Suppressor macrophage (primary cell): Measurements from ENCODE around the gene OR4D6.
"Not testable (repeated sequence)": the region's sequence is repeated elsewhere in the genome, so short reads cannot be mapped to it uniquely, and the experiment has no call there.

Experiments used
- DNase-seq, 4 experiments: peaks; one replicate each; pipeline ENCODE4 v3.0.0-alpha.2; 2020 to 2022
- total RNA-seq, 17 experiments: gene quantifications; one replicate each; lab custom pipeline; 2026; ENCODE audit warnings: mixed read lengths in 6 of 17, inconsistent platforms in 3 of 17; lab: John Stamatoyannopoulos, UW

Gene OR4D6
- 0 to 0.33 (median 0) reads per million in 17 experiments for total RNA-seq

DNA sequence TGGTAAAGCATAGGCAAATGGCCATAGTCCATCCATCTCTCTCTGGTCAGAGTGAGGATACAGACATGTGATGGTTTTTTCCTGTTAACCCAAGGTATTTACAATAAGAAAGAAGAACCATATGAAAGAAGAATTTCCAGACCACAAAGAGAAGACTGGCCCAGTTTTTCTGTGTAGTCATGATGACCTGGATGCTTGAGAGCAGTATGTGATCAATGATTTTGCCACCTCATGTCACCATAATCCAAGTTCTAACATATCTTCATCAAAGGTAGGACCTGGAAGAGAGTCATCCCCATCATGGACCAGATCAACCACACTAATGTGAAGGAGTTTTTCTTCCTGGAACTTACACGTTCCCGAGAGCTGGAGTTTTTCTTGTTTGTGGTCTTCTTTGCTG is at the start of gene OR4D6:
TSS of gene OR4D6 (plus strand) at position 301 of the 400 bp plus-strand sequence. CDS start at position 301, 0 bp downstream.
- DNase-seq = no peak

DNA sequence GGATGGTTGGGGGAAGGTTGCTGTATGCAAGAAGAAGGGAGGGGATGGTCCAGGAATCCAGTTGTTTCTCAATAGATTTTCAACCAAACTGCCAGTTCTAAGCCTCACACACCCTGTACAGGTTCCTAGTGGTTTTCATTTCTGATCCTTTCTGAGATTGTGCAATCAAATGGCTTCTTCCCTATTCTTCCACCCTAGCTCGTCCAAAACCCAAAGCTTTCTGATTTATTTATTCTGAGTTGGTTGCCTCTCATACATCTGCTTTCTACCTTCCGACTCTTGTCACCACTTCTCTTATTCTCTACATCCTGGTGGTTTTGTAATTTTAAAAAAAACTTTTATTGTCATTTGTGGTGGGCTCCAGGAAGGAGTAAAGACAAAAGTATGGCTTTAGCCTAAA is 43.1 kb upstream of the OR4D6 start:
- DNase-seq = peak; percentile 9 to 63 (median 36)

DNA sequence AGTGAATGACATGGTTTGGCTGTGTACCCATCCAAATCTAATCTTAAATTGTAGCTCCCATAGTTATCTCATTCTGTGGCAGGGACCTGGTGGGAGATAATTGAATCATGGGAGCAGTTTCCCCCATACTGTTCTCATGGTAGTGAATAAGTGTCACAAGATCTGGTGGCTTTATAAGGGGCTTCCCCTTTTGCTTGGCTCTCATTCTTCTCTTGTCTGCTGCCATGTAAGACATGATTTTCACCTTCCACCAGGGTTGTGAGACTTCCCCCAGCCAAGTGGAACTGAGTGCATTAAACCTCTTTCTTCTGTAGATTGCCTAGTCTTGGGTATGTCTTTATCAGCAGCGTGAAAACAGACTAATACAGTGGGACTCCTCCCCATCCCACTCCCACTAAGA is 41.6 kb upstream of the OR4D6 start:
- peak; percentile 15 to 58 (median 38) for DNase-seq

DNA sequence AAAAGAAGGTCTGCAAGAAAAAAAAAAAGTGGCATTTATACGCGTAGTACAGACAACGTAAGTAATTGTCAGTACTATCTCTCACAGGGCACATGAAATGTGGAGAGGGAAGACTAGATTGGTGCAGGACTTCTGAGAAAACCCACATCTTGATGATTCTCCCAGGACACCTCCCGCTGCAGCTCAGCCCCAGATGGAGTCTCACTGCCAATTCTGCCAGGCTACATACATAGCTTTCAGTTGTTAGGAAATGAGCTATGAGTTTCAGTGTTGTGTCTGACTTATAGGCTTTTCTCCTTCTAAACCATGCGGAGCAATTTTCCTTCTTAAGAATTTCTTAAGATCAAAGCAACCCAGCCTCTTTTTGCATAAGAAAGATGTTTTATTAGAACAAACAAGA is 40.1 kb upstream of the OR4D6 start:
- no peak for DNase-seq

DNA sequence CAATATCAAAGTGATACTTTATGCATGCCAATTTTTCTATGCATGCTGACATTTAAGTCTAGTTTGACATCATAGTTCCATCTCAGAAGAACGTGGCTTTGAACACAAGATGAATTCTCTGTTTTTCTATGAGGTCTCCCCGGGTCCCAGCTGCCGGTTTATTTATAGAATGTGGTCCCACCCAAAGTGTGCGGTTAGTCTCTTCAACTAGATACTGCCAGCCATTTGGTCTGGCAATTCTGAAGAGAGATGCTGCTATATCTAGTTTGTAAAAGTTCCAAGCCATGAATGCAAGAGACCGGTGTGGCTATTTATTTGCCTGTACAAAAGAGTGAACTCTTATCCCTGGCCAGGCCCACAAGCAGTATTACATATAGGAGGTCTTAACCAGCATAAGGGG is 39.7 kb upstream of the OR4D6 start:
- no peak for DNase-seq

DNA sequence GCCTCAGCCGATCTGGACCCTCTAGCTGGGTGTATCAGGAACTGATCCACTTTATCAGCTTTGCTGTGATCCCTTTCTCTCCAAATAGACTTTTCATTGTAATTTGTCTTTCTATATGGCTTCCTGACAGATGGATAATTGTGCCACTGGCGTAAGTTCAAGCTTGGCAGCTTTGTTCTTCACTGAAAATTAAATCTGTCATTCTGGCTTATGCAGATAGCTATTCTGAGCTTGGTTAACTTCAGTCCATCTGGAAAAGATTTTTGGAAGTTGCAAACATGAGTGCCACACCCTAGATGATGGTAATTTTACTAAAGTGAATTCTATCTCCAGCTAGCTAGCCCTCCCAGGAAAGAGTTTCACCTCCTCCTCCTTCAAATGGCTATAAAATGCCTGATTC is 38.6 kb upstream of the OR4D6 start:
- no peak for DNase-seq

DNA sequence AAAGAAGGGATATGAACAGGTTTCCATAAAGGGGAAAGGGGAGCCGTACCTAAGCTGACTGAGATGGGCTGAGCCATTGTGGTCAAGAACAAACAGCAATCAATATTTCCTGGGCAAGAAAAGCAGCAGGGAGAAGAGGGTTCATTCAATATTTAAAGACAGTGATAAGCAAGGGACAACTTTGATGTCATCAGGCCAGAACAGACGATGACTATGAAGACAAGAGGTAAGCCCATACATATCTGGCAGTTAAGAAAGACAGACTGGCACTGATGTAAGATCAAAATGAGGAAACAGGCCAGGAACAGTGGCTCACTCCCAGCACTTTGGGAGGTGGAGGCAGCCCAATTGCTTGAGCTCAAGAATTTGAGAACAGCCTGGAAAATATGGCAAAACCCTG is 32.9 kb upstream of the OR4D6 start:
- peak in 2 of 4 experiments; percentile 17 to 26 for DNase-seq

DNA sequence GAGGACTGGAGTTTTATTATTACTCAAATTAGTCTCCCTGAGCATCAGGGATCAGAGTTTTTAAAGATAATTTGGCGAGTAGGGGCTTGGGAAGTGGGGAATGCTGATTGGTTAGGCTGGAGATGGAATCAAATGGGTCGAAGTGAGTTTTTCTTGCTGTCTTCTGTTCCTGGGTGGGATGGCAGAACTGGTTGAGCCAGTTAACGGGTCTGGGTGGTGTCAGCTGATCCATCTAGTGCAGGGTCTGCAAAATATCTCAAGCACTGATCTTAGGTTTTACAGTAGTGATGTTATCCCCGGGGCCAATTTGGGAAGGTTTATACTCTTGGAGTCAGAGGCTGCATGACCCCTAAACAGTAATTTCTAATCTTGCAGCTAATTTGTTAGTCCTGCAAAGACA is 31.6 kb upstream of the OR4D6 start:
- no peak for DNase-seq

DNA sequence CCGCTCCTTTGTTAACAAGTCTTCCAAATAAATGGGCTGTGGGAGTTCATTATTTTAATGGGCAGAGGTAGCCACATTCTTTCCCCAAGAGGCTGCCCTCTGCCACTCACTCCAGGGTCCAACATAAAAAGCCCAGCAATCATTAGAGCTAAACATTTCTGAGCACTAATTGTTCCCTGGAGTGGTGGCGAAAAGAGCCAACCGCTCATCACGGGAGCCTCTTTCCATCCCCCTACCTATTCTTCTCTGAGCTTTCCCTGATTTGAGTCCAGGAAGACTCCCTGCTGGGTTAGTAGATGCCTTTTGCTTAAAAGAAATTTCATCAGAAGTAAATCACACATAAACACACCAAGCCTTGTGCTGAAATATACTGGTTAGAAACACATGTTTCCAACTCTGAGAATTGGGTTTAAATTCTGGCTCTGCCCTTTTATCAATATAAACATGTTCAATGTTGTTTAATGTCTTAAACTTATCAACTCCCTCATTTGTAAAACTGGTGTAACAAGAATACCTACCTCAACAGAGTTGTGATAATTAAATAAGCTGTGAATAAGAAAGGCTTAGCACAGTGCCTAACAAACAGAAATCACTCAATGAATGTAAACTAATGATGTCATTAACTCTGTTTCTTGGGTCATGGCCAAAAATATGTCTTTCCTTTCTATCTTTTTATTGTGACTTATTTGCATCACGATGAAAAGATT is 30.2 kb upstream of the OR4D6 start, which contains the start of gene OR5A2:
TSS of gene OR5A2 (minus strand) at position 53 of the 707 bp plus-strand sequence. CDS start 3,460 bp downstream, outside the sequence.
- DNase-seq = no peak

DNA sequence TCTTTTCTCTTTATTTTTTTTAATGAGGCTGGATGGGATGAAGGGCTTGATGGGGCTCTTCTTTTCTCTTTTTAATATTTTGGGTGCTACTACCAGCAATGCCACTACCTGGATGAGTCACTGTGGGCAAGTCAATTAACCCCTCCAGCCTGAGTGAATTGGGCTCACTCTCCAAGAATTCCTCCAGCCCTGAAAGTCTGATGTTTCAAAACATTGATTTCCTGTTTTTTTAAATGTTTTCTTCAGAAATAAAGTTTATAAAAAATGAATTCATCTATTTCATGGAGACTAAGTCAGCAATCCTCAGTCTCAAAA is 29.7 kb upstream of the OR4D6 start:
- no peak for DNase-seq

DNA sequence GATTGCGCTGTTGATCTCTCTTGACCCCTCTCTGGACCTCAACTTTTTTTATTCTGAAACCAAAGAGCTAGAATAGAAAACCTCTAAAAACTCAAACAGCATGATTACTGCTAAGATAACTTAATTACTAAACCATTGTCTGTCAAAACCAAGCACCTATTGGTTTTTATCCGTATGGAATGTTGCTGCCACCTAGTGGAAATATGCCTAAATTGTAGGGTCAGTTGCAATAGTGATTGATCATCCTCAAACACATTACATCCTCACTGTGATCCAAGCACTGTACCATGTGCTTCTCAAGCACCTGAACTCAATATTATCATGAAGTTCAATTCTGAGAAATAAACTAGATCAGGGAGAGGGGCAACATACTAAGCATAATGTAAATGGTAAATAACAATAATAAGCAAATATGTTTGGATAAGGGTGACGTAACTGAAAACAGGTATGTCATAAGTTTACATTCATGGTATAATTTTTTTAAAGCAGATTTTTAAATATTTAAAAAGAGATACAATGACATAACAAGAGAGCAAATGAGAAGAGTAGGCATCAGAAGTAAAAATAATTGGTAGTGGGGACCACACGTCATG is 26.7 kb upstream of the OR4D6 start:
- DNase-seq = peak; percentile 73 to 90 (median 86)

DNA sequence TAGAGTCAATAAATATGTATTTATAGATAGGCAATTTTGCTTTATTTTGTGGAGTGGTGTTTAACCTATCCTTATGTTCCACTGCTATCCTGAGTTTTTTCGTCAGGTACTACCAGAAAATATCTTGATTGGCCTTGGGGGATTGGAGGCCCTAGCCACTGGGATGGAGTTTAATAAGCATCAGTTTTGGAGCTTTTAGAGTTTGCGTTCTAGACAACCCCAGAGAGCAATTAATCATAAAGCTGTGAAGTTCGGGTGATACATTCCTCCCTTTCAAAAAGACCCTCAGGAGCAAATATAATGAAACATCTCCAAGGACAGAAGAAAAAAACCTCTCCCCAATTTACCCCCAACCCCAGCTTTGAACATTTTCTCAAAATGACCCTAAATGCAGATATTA is 20.6 kb upstream of the OR4D6 start, which contains the start of gene OR5A1:
TSS of gene OR5A1 (plus strand) at position 301 of the 400 bp plus-strand sequence. CDS start 6,700 bp downstream, outside the sequence.
- no peak for DNase-seq

DNA sequence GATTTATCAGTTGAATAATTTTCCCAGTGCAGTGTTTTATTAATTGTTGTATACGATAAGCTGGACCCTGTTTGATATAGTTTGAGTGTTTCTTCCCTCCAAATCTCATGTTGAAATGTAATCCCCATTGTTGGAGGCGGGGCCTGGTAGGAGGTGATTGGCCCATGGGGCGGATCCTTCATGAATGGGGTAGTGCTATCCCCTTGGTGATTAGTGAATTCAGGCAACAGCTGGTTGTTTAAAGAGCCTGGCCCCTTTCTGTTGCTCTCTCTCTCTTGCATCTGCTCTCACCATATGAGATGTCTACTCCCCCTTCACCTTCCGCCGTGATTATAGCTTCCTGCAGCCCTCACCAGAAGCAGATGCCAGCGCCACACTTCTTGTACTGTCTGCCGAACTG is 19.0 kb upstream of the OR4D6 start:
- DNase-seq = no peak

DNA sequence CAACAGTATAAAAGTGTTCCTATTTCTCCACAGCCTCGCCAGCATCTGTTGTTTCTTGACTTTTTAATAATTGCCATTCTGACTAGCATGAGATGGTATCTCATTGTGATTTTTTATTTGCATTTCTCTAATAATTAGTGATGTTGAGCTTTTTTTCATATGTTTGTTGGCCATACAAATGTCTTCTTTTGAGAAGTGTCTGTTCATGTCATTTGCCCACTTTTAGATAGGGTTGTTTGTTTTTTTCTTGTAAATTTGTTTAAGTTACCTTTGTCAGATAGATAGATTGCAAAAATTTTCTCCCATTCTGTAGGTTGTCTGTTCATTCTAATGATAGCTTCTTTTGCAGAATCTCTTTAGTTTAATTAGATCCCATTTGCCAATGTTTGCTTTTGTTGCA is 11.1 kb upstream of the OR4D6 start:
- not testable (repeated sequence) for DNase-seq

DNA sequence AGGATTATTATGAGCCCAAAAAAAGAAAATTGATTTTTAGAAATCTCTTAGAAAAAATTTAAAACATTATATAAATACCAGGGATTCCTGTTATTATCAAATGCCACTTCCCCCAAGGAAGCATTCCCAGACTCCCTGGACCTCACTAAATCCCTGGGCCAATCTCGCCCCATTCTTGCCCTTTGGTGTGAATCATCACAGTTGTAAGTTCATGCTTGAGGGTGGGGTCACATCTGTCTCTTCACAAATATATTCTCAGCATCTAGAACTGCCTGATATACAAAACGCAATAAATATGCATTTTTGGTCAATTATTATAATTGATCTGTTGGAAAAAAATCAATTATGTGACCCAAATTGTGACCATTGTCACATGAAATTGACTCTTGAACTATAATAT is 8.3 kb upstream of the OR4D6 start:
- DNase-seq = no peak

DNA sequence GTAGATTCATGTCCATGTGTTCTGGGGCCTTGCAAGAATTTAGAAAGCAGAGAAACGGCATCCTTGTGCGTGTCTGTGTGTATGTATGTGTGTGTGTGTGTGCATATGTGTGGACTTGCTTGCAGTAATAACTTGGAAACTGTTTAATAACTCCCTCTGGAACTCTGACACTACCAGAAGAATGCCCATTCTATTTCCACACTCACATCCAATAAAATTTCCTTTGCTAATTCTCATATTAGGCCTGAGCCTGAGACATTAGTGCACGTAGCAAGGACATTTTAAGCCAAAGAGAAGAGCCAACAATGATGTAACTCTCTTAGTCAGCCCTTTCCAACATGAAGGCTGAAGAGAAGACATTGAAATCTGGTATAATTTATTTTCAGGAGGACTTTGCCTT is 3.2 kb downstream of the OR4D6 start:
- no peak for DNase-seq

DNA sequence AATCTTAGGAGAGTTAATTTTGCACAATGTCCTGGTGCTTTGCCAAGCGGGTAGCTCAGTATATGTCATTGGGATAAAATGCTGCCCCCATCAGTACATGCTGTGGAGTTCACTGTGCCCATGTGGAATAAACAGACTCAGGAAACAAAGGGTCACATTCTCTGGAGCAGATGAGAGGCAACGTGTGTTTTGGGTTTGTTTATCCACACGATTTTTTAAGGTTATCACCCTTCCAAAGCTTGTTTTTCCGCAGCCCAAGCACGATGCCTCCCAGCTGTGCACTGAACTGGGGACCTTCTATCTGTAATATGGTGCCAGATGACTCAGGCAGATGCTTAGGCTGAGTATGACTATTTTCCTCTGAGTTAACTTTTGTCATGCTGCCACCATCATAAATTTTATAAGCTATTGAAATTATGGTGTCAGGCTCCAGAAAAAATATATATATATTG is 6.5 kb downstream of the OR4D6 start:
- DNase-seq = no peak

DNA sequence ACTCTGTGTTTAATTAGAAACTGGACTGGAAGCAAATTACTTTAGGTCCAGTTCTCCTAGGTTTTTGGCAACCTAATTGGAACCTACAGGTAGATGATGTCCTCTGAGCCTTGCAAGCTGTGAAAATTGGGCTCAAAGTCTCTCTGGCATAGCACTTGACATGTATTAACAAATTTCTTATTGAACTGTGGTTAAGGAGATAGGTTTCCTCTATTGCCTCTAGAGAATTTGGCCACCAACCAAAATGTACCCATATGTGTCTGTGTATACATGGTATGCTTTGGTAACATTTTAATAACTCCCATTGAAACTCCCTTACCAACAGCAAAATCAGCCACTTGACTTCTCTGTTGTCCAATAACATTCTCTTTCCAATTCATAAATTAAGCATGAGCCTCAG is 16.3 kb downstream of the OR4D6 start, which contains the start of gene OR4D10:
TSS of gene OR4D10 (plus strand) at position 301 of the 400 bp plus-strand sequence. CDS start 4,115 bp downstream, outside the sequence.
- no peak for DNase-seq

DNA sequence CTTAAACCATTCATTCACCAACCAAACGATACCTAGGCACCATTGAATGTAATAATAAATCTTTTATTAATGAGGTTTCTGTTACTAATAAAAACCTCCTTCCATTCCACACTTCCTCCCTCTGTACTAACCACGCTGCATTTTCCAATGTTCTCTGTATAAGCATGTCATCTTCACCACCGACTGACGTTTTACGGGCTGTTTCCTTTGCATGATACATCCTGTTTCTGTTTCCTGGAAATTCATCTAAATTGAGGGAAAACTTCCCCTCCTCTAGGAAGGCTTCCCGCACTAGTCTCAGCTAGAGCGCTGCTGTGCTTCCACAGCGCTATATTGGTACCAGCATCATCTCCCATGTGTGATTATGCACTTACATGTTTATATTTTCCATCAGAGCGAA is 18.4 kb downstream of the OR4D6 start:
- no peak for DNase-seq

DNA sequence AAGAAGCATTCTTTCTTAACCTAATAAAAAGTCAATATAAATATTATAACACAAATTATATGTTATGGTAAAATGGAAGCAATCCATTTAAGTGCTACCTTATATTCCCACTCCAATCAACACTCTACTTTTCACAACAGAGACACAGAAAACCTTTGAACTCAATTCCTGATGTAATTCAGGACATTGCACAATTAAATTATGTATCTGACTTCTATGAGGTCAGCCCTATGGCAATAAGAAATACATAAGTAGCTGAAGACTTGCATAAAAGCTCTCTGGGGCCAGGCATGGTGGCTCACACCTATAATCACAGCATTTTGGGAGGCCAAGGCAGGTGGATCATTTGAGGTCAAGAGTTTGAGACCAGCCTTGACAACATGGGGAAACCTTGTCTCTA is 23.1 kb downstream of the OR4D6 start:
- DNase-seq = peak in 2 of 4 experiments; percentile 59

DNA sequence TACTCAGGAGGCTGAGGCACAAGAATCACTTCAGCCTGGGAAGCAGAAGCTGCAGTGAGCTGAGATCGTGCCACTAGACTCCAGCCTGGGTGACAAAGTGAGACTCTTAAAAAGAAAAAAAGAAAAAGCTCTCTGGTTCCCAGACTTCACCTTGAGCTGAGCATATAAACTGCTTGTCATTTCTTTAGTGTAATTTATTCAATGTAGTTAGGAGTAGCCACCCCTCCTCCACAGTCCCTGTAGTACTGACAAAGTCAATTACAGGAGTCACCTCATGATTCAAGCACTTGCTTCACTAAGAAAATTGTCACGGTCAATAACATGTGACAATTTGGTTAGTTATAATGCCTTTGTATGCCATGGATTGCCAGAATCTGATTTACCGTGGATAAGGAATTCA is 23.6 kb downstream of the OR4D6 start:
- peak in 1 of 4 experiments; percentile 5 for DNase-seq

DNA sequence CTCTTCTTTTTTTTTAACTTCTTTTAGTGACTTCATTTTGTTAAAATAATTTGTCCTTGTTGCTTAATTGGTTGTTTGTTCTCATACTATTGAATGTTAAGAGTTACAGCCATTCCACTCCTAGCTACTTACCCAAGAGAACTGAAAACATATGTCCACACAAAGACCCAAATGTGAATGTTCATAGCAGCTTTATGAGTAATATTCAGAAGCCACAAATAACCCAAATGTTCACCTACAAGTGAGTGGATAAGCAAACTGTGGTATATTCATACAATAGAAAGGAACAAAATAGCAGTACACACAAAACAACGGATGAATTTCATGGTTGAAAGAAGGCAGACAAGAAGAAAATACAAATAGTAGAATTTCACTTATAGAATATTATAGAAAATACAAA is 45.2 kb downstream of the OR4D6 start:
- DNase-seq = no peak

DNA sequence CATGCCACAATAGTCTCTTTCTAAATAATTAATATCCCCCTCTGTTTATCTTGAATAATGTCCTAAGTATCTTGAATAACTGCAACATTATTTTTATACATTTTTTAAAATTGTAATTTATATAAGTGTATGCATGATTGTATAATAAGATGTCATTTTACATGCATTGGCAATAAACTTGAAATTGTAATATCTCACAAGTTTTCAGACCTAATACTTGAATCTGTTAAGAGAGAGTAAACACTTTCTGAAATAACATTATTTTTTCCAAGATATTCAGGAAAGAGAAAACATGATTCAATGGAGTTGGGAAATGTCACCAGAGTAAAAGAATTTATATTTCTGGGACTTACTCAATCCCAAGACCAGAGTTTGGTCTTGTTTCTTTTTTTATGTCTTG is 46.5 kb downstream of the OR4D6 start, which contains the start of gene OR4D11:
TSS of gene OR4D11 (plus strand) at position 301 of the 400 bp plus-strand sequence. CDS start at position 301, 0 bp downstream.
- no peak for DNase-seq
